GM18861 (cell line): ENCODE data around the gene SSTR5.

Experiments
- ATAC-seq: cut with Tn5 transposase; IDR thresholded peaks from one replicate; pipeline ENCODE4 v1.9.1; 2021; ENCODE audit not compliant: unreplicated experiment

The SSTR5 gene

GRCh38 chr16:1121601-1122397 is 49.3 kb downstream of the SSTR5 start:
- ATAC-seq: no peak

GRCh38 chr16:1122398-1122765 is 49.8 kb downstream of the SSTR5 start:
- no peak for ATAC-seq

GRCh38 chr16:1123525-1124230 is 51.1 kb downstream of the SSTR5 start:
- ATAC-seq: no peak

GRCh38 chr16:1124291-1124690 is 51.7 kb downstream of the SSTR5 start:
- no peak for ATAC-seq

GRCh38 chr16:1124795-1125194 is 52.2 kb downstream of the SSTR5 start:
- ATAC-seq: no peak

GRCh38 chr16:1125471-1125870 is 52.9 kb downstream of the SSTR5 start:
- no peak for ATAC-seq

- no peak for ATAC-seq
These were observed 53.5 kb downstream of the SSTR5 start for GRCh38 chr16:1126044-1126443.

GRCh38 chr16:1126586-1126985 is 54.0 kb downstream of the SSTR5 start:
- ATAC-seq: no peak

- ATAC-seq: no peak
These were observed 54.6 kb downstream of the SSTR5 start for GRCh38 chr16:1127101-1127500.

- no peak for ATAC-seq
These were observed 55.6 kb downstream of the SSTR5 start for GRCh38 chr16:1127971-1128715.

GRCh38 chr16:1129106-1129960 is 56.8 kb downstream of the SSTR5 start:
- ATAC-seq: no peak

- ATAC-seq: no peak
These were observed 57.8 kb downstream of the SSTR5 start for GRCh38 chr16:1130382-1130781.
